Measurements from ENCODE around the gene PRKG1. TPM values are rescaled to one million over a fixed set of nuclear protein-coding genes. Genes with fewer than 3 reads are reported as not detected.

The PRKG1 gene
- total RNA-seq, 1 experiment from 2014 or later, result 16.5 TPM

DNA sequence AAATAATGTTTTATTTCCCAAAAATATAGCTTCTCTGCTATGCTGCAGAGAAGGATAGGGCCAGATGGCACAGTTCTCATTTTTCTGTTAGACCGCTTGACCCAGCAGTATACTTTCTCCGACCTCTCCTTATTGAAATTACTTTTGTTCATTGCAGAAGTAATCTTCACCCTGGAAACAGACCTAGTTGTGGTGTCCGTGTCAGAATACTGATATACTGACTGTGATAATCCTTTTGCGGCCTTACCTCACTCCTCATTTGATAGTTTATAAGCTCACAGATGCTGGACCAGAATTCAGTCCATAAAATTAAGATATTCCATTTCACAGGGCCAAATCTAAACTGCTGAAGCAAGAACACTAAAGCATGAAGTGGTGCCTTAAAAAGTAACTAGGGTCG, 979.2 kb downstream of the PRKG1 start:
- ChIA-PET CTCF (no interaction called here), POLR2A (no interaction called here)
- ATAC-seq, result no peak

DNA sequence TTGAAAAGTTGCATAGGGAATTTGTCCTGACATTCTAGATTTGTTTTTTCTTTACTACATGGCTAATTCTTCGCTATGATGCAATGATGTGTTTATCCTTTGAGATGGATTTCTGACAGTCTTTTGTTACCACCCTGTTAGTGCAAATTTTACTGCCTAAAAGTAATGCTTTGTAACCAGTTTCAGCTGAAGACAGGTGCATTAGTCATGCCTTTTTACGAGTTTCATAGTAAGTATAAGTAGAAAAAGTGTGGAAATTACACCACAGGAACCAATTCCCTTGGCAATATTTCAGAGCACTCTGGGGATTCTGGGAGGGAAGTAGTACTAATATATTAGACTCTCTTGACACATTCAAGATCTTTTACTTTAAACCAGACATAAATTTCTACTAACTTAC, 982.0 kb downstream of the PRKG1 start:
- H3K4me1 Mint-ChIP-seq, result peaks cover 22% of the 10 kb centered on the region
- no peaks in the 10 kb centered on the region for H3K9me3 Mint-ChIP-seq
- ChIA-PET POLR2A (no interaction called here), CTCF (no interaction called here)
- no peak overlapping the region for H3K4me3 Mint-ChIP-seq
- H3K27ac Mint-ChIP-seq, result no peak overlapping the region
- DNase-seq (ENCODE audit: low spot score) (no peak), ATAC-seq (no peak)
- H3K36me3 Mint-ChIP-seq, result peaks cover 6% of the 10 kb centered on the region; the same call in 1 of the 2 replicates
- H3K27me3 Mint-ChIP-seq (ENCODE audit: low read depth), result no peaks in the 10 kb centered on the region
- TF ChIP-seq ESRRA (CRISPR knock-in tag; IDR thresholded peaks at IDR 0.05; ENCODE audit: borderline replicate concordance) (no peak), ETV6 (CRISPR knock-in tag; IDR thresholded peaks at IDR 0.05) (no peak), ZNF121 (CRISPR knock-in tag; IDR thresholded peaks at IDR 0.05) (no peak), CBFB (CRISPR knock-in tag; IDR thresholded peaks at IDR 0.05; ENCODE audit: low read depth) (no peak), ZNF263 (CRISPR knock-in tag; IDR thresholded peaks at IDR 0.05; ENCODE audit: low read depth) (no peak), ZNF232 (CRISPR knock-in tag; IDR thresholded peaks at IDR 0.05) (no peak)
- TF ChIP-seq, protein P1, sequence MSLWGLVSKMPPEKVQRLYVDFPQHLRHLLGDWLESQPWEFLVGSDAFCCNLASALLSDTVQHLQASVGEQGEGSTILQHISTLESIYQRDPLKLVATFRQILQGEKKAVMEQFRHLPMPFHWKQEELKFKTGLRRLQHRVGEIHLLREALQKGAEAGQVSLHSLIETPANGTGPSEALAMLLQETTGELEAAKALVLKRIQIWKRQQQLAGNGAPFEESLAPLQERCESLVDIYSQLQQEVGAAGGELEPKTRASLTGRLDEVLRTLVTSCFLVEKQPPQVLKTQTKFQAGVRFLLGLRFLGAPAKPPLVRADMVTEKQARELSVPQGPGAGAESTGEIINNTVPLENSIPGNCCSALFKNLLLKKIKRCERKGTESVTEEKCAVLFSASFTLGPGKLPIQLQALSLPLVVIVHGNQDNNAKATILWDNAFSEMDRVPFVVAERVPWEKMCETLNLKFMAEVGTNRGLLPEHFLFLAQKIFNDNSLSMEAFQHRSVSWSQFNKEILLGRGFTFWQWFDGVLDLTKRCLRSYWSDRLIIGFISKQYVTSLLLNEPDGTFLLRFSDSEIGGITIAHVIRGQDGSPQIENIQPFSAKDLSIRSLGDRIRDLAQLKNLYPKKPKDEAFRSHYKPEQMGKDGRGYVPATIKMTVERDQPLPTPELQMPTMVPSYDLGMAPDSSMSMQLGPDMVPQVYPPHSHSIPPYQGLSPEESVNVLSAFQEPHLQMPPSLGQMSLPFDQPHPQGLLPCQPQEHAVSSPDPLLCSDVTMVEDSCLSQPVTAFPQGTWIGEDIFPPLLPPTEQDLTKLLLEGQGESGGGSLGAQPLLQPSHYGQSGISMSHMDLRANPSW (CRISPR knock-in tag; conservative IDR thresholded peaks at IDR 0.05; ENCODE audit: low read depth), result no peak
- TF ChIP-seq, protein P2, sequence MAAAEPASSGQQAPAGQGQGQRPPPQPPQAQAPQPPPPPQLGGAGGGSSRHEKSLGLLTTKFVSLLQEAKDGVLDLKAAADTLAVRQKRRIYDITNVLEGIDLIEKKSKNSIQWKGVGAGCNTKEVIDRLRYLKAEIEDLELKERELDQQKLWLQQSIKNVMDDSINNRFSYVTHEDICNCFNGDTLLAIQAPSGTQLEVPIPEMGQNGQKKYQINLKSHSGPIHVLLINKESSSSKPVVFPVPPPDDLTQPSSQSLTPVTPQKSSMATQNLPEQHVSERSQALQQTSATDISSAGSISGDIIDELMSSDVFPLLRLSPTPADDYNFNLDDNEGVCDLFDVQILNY (CRISPR knock-in tag; IDR thresholded peaks at IDR 0.05), result no peak

More for the DNA sequence above, 979.2 kb downstream of the PRKG1 start:
- H3K27me3 Mint-ChIP-seq (ENCODE audit: low read depth), result no peaks in the 10 kb centered on the region
- peaks cover 34% of the 10 kb centered on the region for H3K4me1 Mint-ChIP-seq
- no peak overlapping the region for H3K4me3 Mint-ChIP-seq
- TF ChIP-seq TP53 (CRISPR knock-in tag; IDR thresholded peaks at IDR 0.05) (no peak), ZBTB21 (CRISPR knock-in tag; IDR thresholded peaks at IDR 0.05; ENCODE audit: borderline replicate concordance) (no peak), ZNF671 (CRISPR knock-in tag; IDR thresholded peaks at IDR 0.05) (no peak), OVOL2 (CRISPR knock-in tag; IDR thresholded peaks at IDR 0.05; ENCODE audit: borderline replicate concordance) (no peak), KAT7 (CRISPR knock-in tag; IDR thresholded peaks at IDR 0.05; ENCODE audit: borderline replicate concordance) (no peak), ZNF263 (CRISPR knock-in tag; IDR thresholded peaks at IDR 0.05; ENCODE audit: low read depth) (no peak)
- TF ChIP-seq, protein P3, sequence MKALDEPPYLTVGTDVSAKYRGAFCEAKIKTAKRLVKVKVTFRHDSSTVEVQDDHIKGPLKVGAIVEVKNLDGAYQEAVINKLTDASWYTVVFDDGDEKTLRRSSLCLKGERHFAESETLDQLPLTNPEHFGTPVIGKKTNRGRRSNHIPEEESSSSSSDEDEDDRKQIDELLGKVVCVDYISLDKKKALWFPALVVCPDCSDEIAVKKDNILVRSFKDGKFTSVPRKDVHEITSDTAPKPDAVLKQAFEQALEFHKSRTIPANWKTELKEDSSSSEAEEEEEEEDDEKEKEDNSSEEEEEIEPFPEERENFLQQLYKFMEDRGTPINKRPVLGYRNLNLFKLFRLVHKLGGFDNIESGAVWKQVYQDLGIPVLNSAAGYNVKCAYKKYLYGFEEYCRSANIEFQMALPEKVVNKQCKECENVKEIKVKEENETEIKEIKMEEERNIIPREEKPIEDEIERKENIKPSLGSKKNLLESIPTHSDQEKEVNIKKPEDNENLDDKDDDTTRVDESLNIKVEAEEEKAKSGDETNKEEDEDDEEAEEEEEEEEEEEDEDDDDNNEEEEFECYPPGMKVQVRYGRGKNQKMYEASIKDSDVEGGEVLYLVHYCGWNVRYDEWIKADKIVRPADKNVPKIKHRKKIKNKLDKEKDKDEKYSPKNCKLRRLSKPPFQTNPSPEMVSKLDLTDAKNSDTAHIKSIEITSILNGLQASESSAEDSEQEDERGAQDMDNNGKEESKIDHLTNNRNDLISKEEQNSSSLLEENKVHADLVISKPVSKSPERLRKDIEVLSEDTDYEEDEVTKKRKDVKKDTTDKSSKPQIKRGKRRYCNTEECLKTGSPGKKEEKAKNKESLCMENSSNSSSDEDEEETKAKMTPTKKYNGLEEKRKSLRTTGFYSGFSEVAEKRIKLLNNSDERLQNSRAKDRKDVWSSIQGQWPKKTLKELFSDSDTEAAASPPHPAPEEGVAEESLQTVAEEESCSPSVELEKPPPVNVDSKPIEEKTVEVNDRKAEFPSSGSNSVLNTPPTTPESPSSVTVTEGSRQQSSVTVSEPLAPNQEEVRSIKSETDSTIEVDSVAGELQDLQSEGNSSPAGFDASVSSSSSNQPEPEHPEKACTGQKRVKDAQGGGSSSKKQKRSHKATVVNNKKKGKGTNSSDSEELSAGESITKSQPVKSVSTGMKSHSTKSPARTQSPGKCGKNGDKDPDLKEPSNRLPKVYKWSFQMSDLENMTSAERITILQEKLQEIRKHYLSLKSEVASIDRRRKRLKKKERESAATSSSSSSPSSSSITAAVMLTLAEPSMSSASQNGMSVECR (CRISPR knock-in tag; IDR thresholded peaks at IDR 0.05; ENCODE audit: borderline replicate concordance), result no peak
- TF ChIP-seq, protein P4, sequence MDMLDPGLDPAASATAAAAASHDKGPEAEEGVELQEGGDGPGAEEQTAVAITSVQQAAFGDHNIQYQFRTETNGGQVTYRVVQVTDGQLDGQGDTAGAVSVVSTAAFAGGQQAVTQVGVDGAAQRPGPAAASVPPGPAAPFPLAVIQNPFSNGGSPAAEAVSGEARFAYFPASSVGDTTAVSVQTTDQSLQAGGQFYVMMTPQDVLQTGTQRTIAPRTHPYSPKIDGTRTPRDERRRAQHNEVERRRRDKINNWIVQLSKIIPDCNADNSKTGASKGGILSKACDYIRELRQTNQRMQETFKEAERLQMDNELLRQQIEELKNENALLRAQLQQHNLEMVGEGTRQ (CRISPR knock-in tag; IDR thresholded peaks at IDR 0.05), result no peak
- TF ChIP-seq, protein P5, sequence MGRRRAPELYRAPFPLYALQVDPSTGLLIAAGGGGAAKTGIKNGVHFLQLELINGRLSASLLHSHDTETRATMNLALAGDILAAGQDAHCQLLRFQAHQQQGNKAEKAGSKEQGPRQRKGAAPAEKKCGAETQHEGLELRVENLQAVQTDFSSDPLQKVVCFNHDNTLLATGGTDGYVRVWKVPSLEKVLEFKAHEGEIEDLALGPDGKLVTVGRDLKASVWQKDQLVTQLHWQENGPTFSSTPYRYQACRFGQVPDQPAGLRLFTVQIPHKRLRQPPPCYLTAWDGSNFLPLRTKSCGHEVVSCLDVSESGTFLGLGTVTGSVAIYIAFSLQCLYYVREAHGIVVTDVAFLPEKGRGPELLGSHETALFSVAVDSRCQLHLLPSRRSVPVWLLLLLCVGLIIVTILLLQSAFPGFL (CRISPR knock-in tag; IDR thresholded peaks at IDR 0.05; ENCODE audit: borderline replicate concordance), result no peak
- TF ChIP-seq, protein P6, sequence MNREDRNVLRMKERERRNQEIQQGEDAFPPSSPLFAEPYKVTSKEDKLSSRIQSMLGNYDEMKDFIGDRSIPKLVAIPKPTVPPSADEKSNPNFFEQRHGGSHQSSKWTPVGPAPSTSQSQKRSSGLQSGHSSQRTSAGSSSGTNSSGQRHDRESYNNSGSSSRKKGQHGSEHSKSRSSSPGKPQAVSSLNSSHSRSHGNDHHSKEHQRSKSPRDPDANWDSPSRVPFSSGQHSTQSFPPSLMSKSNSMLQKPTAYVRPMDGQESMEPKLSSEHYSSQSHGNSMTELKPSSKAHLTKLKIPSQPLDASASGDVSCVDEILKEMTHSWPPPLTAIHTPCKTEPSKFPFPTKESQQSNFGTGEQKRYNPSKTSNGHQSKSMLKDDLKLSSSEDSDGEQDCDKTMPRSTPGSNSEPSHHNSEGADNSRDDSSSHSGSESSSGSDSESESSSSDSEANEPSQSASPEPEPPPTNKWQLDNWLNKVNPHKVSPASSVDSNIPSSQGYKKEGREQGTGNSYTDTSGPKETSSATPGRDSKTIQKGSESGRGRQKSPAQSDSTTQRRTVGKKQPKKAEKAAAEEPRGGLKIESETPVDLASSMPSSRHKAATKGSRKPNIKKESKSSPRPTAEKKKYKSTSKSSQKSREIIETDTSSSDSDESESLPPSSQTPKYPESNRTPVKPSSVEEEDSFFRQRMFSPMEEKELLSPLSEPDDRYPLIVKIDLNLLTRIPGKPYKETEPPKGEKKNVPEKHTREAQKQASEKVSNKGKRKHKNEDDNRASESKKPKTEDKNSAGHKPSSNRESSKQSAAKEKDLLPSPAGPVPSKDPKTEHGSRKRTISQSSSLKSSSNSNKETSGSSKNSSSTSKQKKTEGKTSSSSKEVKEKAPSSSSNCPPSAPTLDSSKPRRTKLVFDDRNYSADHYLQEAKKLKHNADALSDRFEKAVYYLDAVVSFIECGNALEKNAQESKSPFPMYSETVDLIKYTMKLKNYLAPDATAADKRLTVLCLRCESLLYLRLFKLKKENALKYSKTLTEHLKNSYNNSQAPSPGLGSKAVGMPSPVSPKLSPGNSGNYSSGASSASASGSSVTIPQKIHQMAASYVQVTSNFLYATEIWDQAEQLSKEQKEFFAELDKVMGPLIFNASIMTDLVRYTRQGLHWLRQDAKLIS (CRISPR knock-in tag; IDR thresholded peaks at IDR 0.05; ENCODE audit: borderline replicate concordance), result no peak
- TF ChIP-seq, protein P7, sequence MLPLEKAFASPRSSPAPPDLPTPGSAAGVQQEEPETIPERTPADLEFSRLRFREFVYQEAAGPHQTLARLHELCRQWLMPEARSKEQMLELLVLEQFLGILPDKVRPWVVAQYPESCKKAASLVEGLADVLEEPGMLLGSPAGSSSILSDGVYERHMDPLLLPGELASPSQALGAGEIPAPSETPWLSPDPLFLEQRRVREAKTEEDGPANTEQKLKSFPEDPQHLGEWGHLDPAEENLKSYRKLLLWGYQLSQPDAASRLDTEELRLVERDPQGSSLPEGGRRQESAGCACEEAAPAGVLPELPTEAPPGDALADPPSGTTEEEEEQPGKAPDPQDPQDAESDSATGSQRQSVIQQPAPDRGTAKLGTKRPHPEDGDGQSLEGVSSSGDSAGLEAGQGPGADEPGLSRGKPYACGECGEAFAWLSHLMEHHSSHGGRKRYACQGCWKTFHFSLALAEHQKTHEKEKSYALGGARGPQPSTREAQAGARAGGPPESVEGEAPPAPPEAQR (CRISPR knock-in tag; IDR thresholded peaks at IDR 0.05), result no peak
- H3K36me3 Mint-ChIP-seq, result peaks cover 6% of the 10 kb centered on the region; the same call in 1 of the 2 replicates
- no peak for DNase-seq (ENCODE audit: low spot score)
- no peak overlapping the region for H3K27ac Mint-ChIP-seq
- H3K9me3 Mint-ChIP-seq, result no peaks in the 10 kb centered on the region

Data from WTC11 (cell line).